Astrocyte of the cerebellum (primary cell): ENCODE results near the gene FABP6.

Experiments
- DNase-seq: peaks from one replicate; pipeline ENCODE4 v3.0.0-alpha.2; 2011; ENCODE audit warnings: low read depth
- H3K4me3 ChIP-seq: 2 replicates; pipeline ENCODE4 v1.5.1; 2011; ENCODE audit warnings: mild to moderate bottlenecking, low read depth, low read length, moderate library complexity
- CTCF ChIP-seq: IDR thresholded peaks from 2 replicates; pipeline ENCODE4 v1.5.1; 2012; ENCODE audit warnings: low read length, low read depth, moderate library complexity, mild to moderate bottlenecking; ENCODE audit errors: missing control alignments
- in situ Hi-C: cut with HindIII; loops from 2 replicates; pipeline ENCODE4 v1.10.0; 2017; ENCODE audit warnings: low sequenced_read_pairs

The FABP6 gene

GRCh38 chr5:160198841-160199409 lies 30.4 kb upstream of the FABP6 start:
- in situ Hi-C loops: no loop called here
- TF ChIP-seq CTCF: no peak
- H3K4me3 ChIP-seq: peak overlapping the region; percentile 24
- no peak for DNase-seq

- in situ Hi-C loops: no loop called here
- peak overlapping the region; percentile 24 for H3K4me3 ChIP-seq
- peak; percentile 73 for TF ChIP-seq CTCF
- DNase-seq: no peak
Measured at GRCh38 chr5:160199410-160199911, 29.8 kb upstream of the FABP6 start.

GRCh38 chr5:160207061-160207460 lies 22.2 kb upstream of the FABP6 start:
- DNase-seq: no peak
- in situ Hi-C loops: no loop called here
- TF ChIP-seq CTCF: no peak
- no peak overlapping the region for H3K4me3 ChIP-seq

GRCh38 chr5:160209917-160210316 lies 19.4 kb upstream of the FABP6 start:
- in situ Hi-C loops: no loop called here

GRCh38 chr5:160210606-160211005 lies 18.7 kb upstream of the FABP6 start:
- H3K4me3 ChIP-seq: no peak overlapping the region
- TF ChIP-seq CTCF: no peak
- in situ Hi-C loops: no loop called here
- no peak for DNase-seq

More at GRCh38 chr5:160209917-160210316, 19.4 kb upstream of the FABP6 start:
- TF ChIP-seq CTCF: no peak
- DNase-seq: no peak
- H3K4me3 ChIP-seq: no peak overlapping the region

- no peak overlapping the region for H3K4me3 ChIP-seq
- in situ Hi-C loops: no loop called here
- TF ChIP-seq CTCF: no peak
- no peak for DNase-seq
Measured at GRCh38 chr5:160211352-160211751, 18.0 kb upstream of the FABP6 start.
